ENCODE data around the gene EIPR1. TPM values are rescaled to one million over a fixed set of nuclear protein-coding genes. Genes with fewer than 3 reads are reported as not detected.
"Not testable (repeated sequence)": the region's sequence is repeated elsewhere in the genome, so short reads cannot be mapped to it uniquely, and the experiment has no call there.

Gene EIPR1
- total RNA-seq, 2 donors from 2014 or later, result 26.1 to 45.7 TPM

- no peak for ATAC-seq (replicated peaks)
- no peak overlapping the region for H3K27ac Mint-ChIP-seq
- peaks cover 19% of the 10 kb centered on the region for H3K36me3 Mint-ChIP-seq (ENCODE audit: low read depth)
- H3K4me1 Mint-ChIP-seq, result no peaks in the 10 kb centered on the region
- no peak overlapping the region for H3K4me3 Mint-ChIP-seq
- H3K9me3 Mint-ChIP-seq, result no peaks in the 10 kb centered on the region
- H3K27me3 Mint-ChIP-seq, result no peaks in the 10 kb centered on the region
Observed at GRCh38 chr2:3207091-3207491, 170.5 kb downstream of the EIPR1 start.

GRCh38 chr2:3205845-3206244 lies 171.8 kb downstream of the EIPR1 start:
- H3K36me3 Mint-ChIP-seq (ENCODE audit: low read depth), result peaks cover 15% of the 10 kb centered on the region
- no peak overlapping the region for H3K4me3 Mint-ChIP-seq
- H3K9me3 Mint-ChIP-seq, result no peaks in the 10 kb centered on the region
- H3K4me1 Mint-ChIP-seq, result peaks cover 4% of the 10 kb centered on the region
- no peaks in the 10 kb centered on the region for H3K27me3 Mint-ChIP-seq
- H3K27ac Mint-ChIP-seq, result peak overlapping the region; percentile 12
- no peak for ATAC-seq (replicated peaks)

GRCh38 chr2:3204031-3204821 lies 173.4 kb downstream of the EIPR1 start:
- H3K27ac Mint-ChIP-seq, result no peak overlapping the region

DNA sequence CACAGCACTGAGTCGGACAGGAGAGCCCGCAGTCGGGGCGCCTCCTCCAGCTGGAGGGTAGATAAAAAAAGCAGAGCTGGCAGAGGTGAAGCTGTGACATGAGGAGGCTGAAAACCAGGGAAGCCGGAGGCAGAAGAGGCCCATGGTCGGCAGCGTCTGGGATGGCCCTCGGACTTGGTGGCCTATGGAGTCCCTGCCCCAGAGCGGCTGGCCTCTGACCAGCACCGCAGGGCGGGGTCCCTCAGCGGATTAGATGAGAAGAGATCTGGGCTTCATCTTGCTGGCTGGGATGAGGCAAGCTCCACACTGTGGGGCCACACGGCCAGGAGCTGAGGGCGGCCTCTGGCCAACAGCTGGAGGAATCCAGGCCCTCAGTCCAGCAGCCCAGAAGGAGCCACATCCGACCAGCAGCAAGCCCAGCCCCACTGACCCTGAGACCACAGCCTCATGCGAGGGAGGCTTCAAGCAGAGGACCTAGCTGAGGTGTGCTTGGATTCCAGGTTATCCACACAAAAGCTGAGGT lies 174.1 kb downstream of the EIPR1 start:
- Mint-ChIP-seq H3K27me3 (no peaks in the 10 kb centered on the region), H3K36me3 (ENCODE audit: low read depth) (peaks cover 2% of the 10 kb centered on the region), H3K9me3 (no peaks in the 10 kb centered on the region), H3K4me1 (peaks cover 5% of the 10 kb centered on the region), H3K27ac (no peak overlapping the region), H3K4me3 (no peak overlapping the region)
- no peak for ATAC-seq (replicated peaks)

More at GRCh38 chr2:3204031-3204821, 173.4 kb downstream of the EIPR1 start:
- H3K4me3 Mint-ChIP-seq, result no peak overlapping the region
- peaks cover 5% of the 10 kb centered on the region for H3K36me3 Mint-ChIP-seq (ENCODE audit: low read depth)
- no peaks in the 10 kb centered on the region for H3K9me3 Mint-ChIP-seq
- H3K27me3 Mint-ChIP-seq, result no peaks in the 10 kb centered on the region
- no peak for ATAC-seq (replicated peaks)
- peaks cover 4% of the 10 kb centered on the region for H3K4me1 Mint-ChIP-seq

- H3K36me3 Mint-ChIP-seq (ENCODE audit: low read depth), result no peaks in the 10 kb centered on the region
- no peak overlapping the region for H3K4me3 Mint-ChIP-seq
- H3K9me3 Mint-ChIP-seq, result no peaks in the 10 kb centered on the region
- H3K27me3 Mint-ChIP-seq, result no peaks in the 10 kb centered on the region
- H3K27ac Mint-ChIP-seq, result no peak overlapping the region
- peaks cover 9% of the 10 kb centered on the region for H3K4me1 Mint-ChIP-seq
- no peak for ATAC-seq (replicated peaks)
Observed at GRCh38 chr2:3202926-3203325, 174.7 kb downstream of the EIPR1 start.

- ATAC-seq (replicated peaks), result no peak
- Mint-ChIP-seq H3K27ac (no peak overlapping the region), H3K27me3 (no peaks in the 10 kb centered on the region), H3K4me1 (peaks cover 9% of the 10 kb centered on the region), H3K9me3 (no peaks in the 10 kb centered on the region), H3K36me3 (ENCODE audit: low read depth) (peaks cover 7% of the 10 kb centered on the region), H3K4me3 (no peak overlapping the region)
Observed at GRCh38 chr2:3201281-3201680, 176.3 kb downstream of the EIPR1 start.

GRCh38 chr2:3200420-3200939 lies 177.1 kb downstream of the EIPR1 start:
- Mint-ChIP-seq H3K9me3 (no peaks in the 10 kb centered on the region), H3K4me1 (peaks cover 9% of the 10 kb centered on the region)
- no peak for ATAC-seq (replicated peaks)

DNA sequence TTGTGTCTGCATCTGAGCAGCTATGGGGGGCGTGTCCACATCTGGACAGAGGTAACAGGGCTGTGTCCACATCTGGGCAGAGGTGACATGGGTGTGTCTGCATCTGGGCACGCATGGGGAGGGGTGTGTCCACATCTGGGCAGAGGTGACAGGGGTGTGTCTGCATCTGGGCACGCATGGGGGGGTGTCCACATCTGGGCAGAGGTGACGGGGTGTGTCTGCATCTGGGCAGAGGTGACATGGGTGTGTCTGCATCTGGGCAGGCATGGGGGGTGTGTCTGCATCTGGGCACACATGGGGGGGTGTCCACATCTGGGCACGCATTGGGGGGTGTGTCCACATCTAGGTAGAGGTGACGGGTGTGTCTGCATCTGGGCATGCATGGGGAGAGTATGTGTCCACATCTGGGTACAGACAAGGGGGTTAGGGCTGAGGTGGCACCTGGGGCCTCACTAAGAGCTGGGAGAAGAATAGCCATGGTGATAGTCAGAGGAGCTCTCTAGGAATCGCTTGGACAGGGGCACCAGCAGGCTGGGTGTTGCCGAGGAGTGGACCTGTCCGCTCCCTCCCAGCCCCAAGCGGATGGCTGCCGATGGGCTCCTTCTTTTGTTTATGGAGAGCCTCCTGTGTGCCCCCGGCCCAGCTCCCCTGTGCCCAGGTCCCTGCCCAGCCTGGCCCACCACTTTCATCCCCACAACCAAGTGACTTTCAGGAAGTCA lies 177.8 kb downstream of the EIPR1 start:
- no peak overlapping the region for H3K27ac Mint-ChIP-seq
- no peaks in the 10 kb centered on the region for H3K9me3 Mint-ChIP-seq
- H3K4me1 Mint-ChIP-seq, result peaks cover 9% of the 10 kb centered on the region
- ATAC-seq (replicated peaks), result no peak
- no peaks in the 10 kb centered on the region for H3K27me3 Mint-ChIP-seq
- no peak overlapping the region for H3K4me3 Mint-ChIP-seq
- H3K36me3 Mint-ChIP-seq (ENCODE audit: low read depth), result peaks cover 22% of the 10 kb centered on the region

More at GRCh38 chr2:3200420-3200939, 177.1 kb downstream of the EIPR1 start:
- Mint-ChIP-seq H3K36me3 (ENCODE audit: low read depth) (peaks cover 15% of the 10 kb centered on the region), H3K27ac (no peak overlapping the region), H3K4me3 (no peak overlapping the region), H3K27me3 (no peaks in the 10 kb centered on the region)

DNA sequence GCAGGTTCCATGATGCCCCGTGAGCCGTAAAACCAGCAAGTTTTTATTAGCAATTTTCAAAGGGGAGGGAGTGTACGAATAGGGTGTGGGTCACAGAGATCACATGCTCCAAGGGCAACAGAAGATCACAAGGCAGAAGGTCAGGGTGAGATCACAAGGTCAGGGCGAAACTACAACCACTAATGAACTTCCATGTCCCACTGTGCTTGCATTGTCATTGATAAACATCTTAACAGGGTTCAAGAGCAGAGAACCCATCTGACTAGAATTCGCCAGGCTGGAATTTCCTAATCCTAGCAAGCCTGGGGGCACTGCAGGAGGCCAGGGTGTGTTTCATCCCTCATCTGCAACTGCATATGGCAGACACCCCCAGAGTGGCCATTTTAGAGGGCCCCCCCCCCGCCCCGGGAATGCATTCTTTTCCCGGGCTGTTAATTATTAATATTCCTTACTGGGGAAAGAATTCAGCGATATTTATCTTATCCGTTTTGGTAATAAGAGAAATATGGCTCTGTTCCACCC lies 178.9 kb downstream of the EIPR1 start:
- peak overlapping the region; percentile 80 for H3K4me3 Mint-ChIP-seq
- H3K36me3 Mint-ChIP-seq (ENCODE audit: low read depth), result peaks cover 32% of the 10 kb centered on the region

DNA sequence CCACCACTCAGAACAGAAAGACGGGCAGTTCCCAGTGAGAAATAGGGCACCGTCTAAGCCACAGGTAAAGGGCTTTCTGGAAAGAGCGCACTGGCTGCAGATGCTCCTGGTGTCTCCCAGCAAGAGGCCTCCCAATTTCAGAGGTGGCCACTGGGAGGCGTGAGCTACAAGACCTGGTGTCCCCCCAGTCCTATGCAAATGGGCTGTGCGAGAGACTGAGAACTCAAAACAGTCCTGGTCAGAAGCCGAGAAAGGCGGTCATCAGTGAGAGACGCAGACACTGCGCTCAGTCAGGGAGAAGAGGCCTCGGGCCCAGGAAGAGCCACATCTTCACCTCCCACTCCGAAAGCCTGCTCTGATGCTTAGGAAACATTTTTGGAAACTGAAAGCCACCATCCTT lies 179.5 kb downstream of the EIPR1 start:
- peak overlapping the region; percentile 92 for H3K27ac Mint-ChIP-seq
- H3K9me3 Mint-ChIP-seq, result no peaks in the 10 kb centered on the region
- peaks cover 37% of the 10 kb centered on the region for H3K36me3 Mint-ChIP-seq (ENCODE audit: low read depth)
- no peaks in the 10 kb centered on the region for H3K27me3 Mint-ChIP-seq
- ATAC-seq (replicated peaks), result peak; percentile 99
- H3K4me3 Mint-ChIP-seq, result peak overlapping the region; percentile 80
- H3K4me1 Mint-ChIP-seq, result peaks cover 9% of the 10 kb centered on the region

More for the DNA sequence above, 178.9 kb downstream of the EIPR1 start:
- peak overlapping the region; percentile 92 for H3K27ac Mint-ChIP-seq
- H3K27me3 Mint-ChIP-seq, H3K4me1 Mint-ChIP-seq, H3K9me3 Mint-ChIP-seq: not testable (repeated sequence)
- peak; percentile 5 for ATAC-seq (replicated peaks)

DNA sequence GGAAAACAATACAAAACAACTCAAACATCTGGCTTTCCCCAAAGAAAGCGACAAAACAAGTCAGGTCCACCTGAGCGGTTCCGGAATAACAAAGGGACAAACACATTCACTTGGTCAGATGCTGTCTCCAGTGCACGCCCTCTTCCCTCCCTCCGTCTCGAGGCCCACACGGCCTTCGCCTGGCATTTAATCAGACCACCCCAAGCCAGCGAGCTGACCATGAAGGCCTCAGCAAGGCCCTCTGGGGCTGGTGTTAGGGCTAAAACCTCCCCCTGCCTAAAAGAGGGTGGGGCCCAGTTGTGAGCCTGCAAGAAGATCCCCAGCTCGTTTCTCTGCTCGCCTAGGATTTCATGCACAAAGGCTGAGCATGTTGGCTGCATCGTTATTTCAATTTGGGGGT lies 180.3 kb downstream of the EIPR1 start:
- H3K27me3 Mint-ChIP-seq, result no peaks in the 10 kb centered on the region
- H3K4me3 Mint-ChIP-seq, result no peak overlapping the region
- no peak overlapping the region for H3K27ac Mint-ChIP-seq
- no peak for ATAC-seq (replicated peaks)
- no peaks in the 10 kb centered on the region for H3K9me3 Mint-ChIP-seq
- H3K4me1 Mint-ChIP-seq, result peaks cover 9% of the 10 kb centered on the region
- peaks cover 45% of the 10 kb centered on the region for H3K36me3 Mint-ChIP-seq (ENCODE audit: low read depth)

DNA sequence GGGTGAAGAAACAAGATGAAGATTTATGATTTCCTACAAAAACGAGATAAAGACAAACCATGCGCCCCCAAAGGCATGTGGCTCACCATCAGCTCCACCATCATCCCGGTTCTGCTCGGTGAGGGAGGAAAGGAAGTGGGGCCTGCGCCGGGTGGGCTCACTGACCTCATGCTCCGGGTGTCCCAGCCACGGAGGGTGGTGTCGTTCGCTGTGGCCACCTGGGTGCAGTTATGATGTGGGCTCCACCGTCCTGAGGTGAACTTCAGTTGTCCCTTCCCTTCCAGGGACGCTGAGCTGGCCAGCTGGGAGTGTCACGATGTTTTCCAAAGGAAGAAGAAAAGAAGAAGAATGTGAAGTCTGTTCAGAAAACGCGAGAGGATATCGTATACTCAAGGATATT lies 180.9 kb downstream of the EIPR1 start:
- peaks cover 49% of the 10 kb centered on the region for H3K36me3 Mint-ChIP-seq (ENCODE audit: low read depth)
- H3K4me1 Mint-ChIP-seq, result peaks cover 9% of the 10 kb centered on the region
- no peak for ATAC-seq (replicated peaks)
- H3K27me3 Mint-ChIP-seq, result no peaks in the 10 kb centered on the region
- no peak overlapping the region for H3K4me3 Mint-ChIP-seq
- H3K9me3 Mint-ChIP-seq, result no peaks in the 10 kb centered on the region
- peak overlapping the region; percentile 28 for H3K27ac Mint-ChIP-seq

- no peaks in the 10 kb centered on the region for H3K9me3 Mint-ChIP-seq
- ATAC-seq (replicated peaks), result no peak
Observed at GRCh38 chr2:3195641-3196476, 181.8 kb downstream of the EIPR1 start.

DNA sequence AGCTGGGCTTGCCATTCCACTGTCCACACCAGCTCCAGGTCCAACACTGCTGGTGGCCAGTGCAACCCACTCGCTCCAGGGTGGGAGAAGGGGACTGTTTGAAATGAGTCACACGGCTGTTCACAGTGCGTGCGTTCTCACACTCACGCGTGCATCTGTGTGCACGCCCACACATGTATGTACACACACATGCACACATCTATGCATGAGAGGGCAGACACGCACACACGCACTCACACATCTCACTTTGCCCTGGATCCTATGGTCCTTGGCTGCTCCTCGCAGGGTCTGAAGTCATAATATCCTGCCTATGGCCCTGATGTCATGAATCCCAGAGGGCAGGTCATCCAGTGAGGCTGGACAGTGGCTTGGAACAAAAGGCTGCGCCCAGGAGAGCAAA lies 182.8 kb downstream of the EIPR1 start:
- H3K27me3 Mint-ChIP-seq, result no peaks in the 10 kb centered on the region
- no peaks in the 10 kb centered on the region for H3K9me3 Mint-ChIP-seq
- no peak overlapping the region for H3K27ac Mint-ChIP-seq
- H3K4me3 Mint-ChIP-seq, result no peak overlapping the region
- ATAC-seq (replicated peaks), result no peak
- peaks cover 6% of the 10 kb centered on the region for H3K4me1 Mint-ChIP-seq
- peaks cover 52% of the 10 kb centered on the region for H3K36me3 Mint-ChIP-seq (ENCODE audit: low read depth)

More at GRCh38 chr2:3195641-3196476, 181.8 kb downstream of the EIPR1 start:
- no peak overlapping the region for H3K27ac Mint-ChIP-seq
- H3K27me3 Mint-ChIP-seq, result no peaks in the 10 kb centered on the region
- H3K4me3 Mint-ChIP-seq, result no peak overlapping the region
- peaks cover 6% of the 10 kb centered on the region for H3K4me1 Mint-ChIP-seq
- peaks cover 52% of the 10 kb centered on the region for H3K36me3 Mint-ChIP-seq (ENCODE audit: low read depth)
